ENCODE results near the gene ALG8. TPM values are rescaled to one million over a fixed set of nuclear protein-coding genes. Genes with fewer than 3 reads are reported as not detected.
A peak's percentile ranks its signal among the peaks of the same experiment; 100 is the strongest.

Gene ALG8
- total RNA-seq, 1 donor: 60.9 TPM

DNA sequence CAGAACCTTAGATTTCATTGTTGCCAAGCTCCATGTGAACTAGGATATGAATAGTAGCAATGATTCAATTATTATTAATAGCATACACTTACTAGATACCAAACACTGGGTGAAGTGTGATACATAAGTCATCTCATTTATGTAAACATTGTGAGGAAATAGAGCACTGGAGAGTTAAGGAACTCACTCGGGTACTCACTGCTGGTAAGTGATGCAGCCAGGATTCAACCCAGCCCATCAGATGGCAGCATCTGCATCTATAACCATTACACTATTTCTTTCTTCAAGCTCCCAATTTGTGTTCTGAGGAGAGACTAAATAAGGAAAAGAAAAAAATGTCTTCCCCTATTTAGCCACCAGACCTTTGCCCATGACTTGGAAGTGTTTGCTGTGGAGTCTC lies 10.2 kb upstream of the ALG8 start:
- TF ChIP-seq, protein P1, sequence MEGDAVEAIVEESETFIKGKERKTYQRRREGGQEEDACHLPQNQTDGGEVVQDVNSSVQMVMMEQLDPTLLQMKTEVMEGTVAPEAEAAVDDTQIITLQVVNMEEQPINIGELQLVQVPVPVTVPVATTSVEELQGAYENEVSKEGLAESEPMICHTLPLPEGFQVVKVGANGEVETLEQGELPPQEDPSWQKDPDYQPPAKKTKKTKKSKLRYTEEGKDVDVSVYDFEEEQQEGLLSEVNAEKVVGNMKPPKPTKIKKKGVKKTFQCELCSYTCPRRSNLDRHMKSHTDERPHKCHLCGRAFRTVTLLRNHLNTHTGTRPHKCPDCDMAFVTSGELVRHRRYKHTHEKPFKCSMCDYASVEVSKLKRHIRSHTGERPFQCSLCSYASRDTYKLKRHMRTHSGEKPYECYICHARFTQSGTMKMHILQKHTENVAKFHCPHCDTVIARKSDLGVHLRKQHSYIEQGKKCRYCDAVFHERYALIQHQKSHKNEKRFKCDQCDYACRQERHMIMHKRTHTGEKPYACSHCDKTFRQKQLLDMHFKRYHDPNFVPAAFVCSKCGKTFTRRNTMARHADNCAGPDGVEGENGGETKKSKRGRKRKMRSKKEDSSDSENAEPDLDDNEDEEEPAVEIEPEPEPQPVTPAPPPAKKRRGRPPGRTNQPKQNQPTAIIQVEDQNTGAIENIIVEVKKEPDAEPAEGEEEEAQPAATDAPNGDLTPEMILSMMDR (IDR thresholded peaks at IDR 0.05; ENCODE audit: insufficient read depth, low read depth, low read length): peak; percentile 38
- H3K4me3 ChIP-seq (ENCODE audit: low read depth, low read length): no peak overlapping the region
- DNase-seq (ENCODE audit: low read depth): peak; percentile 66

DNA sequence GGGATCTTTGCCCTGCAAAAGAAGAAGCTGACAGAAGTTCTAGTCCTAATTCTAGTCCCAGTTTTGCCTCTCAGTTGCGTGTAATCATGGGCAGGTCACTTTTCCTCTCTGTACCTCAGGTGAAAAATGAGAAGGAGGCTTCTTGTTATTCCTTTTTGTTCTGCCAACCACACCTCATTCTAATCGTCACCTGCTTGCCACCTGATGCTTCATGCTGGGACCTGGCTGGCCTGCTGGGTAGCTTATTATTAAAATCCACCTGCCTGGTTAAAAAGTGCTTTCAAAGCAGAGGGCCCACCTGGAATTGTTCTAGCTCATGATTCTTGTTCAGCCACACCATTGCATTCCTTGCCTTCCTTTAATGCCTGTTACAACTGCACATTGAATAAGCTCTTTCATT lies 8.4 kb upstream of the ALG8 start:
- TF ChIP-seq, protein P1 (IDR thresholded peaks at IDR 0.05; ENCODE audit: insufficient read depth, low read depth, low read length): no peak
- DNase-seq (ENCODE audit: low read depth): no peak
- H3K4me3 ChIP-seq (ENCODE audit: low read depth, low read length): no peak overlapping the region

DNA sequence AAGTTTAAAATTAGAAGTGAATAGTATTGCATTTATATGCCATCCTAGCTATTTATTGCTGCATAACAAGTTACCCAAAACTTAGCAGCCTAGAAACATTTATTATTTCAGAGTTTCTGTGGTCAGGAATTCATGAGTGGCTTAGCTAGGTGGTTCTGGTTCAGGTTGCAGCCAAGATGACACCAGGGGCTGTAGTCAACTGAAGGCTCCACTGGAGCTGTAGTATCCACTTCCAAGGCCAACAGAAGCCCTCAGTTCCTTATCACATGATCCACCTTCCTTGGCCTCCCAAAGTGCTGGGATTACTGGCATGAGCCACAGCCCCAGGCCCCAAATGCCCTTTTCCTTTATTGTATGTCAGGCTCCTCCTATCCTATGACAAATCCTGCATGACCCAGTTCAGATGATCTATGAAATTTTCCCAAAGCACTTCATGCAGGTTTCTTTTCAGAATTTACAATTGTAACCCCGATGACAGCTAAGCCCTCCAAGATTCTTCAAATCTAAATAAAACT lies 6.1 kb upstream of the ALG8 start:
- no peak for DNase-seq (ENCODE audit: low read depth)
- TF ChIP-seq, protein P1 (IDR thresholded peaks at IDR 0.05; ENCODE audit: insufficient read depth, low read depth, low read length): no peak
- no peak overlapping the region for H3K4me3 ChIP-seq (ENCODE audit: low read depth, low read length)

DNA sequence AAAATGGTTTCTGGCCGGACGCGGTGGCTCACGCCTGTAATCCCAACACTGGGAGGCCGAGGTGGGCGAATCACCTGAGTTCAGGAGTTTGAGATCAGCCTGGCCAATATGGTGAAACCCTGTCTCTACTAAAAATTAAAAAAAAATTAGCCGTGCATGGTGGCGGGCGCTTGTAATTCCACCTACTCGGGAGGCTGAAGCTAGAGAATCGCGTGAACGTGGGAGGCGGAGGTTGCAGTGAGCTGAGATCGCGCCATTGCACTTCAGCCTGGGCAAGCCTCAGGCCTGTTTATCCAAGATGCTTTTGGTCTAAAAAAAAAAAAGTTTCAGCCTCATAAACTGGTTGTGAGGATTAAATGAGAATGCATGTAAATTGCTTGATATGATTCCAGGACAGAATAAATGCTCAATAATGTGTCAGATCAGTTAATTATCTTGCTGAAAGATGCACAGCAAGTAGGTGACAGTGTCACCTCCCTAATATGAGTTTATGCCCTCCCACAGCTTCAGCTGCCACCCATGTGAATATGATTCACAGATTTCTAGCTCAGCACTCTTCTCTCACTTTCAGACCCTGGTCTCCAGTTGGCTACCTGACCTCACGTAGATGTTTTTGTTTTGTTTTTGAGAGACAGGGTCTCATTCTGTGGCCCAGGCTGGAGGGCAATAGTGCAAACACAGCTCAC lies 1.1 kb upstream of the ALG8 start:
- H3K4me3 ChIP-seq (ENCODE audit: low read depth, low read length): peak overlapping the region; percentile 86
- TF ChIP-seq, protein P1 (IDR thresholded peaks at IDR 0.05; ENCODE audit: insufficient read depth, low read depth, low read length): no peak
- peak; percentile 6 for DNase-seq (ENCODE audit: low read depth)

DNA sequence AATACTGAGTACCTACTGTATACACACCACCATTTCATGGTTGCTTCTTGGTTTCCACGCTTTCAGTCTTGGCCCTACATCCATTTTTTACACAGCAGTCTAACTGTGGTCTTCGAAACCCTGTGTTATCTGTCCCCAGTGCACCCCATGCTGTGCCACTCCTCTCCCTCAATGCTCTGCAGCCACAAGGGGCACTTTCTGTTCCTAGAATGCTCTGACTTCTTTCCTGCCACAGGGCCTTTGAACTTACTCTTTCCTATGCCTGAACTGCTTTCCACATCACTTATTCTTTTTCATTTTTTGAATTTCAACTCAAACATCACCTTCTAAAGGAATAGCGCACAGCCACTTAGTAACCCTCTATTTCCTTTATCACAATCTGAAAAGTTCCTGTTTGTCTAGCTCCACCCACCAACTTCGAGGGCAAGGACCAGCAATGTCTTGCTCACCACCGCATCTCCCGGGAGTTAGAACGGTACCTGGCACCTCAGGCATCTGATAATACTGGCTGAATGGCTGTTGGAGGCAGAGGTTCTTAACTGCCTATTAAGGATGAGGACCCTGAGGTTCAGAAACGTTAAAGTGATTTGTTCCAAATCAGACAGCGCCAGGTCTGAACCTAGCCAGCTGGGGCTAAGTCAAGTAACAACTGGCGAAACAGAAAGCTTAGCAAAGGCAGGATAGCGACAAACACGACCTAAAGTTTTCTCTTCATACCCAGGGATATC lies 568 bp downstream of the ALG8 start:
- TF ChIP-seq, protein P1 (IDR thresholded peaks at IDR 0.05; ENCODE audit: insufficient read depth, low read depth, low read length): no peak
- no peak for DNase-seq (ENCODE audit: low read depth)
- H3K4me3 ChIP-seq (ENCODE audit: low read depth, low read length): peak overlapping the region; percentile 86

DNA sequence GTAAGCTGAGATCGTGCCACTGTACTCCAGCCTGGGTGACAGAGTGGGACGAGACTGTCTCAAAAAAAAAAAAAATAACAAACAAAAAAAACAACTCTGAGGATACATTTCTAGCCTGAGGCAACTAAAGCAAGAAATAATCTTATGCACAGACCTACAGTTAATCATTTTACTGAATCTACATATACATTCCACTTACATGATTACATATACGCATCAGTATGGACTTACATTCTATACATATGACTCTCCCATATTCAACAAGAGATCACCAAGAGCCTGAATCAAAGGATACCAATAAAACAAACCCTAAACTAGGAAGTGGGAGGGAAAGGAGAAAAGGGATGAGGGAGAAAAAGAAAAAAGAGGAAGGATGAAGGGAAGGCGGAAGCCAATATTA lies 1.1 kb downstream of the ALG8 start:
- no peak for DNase-seq (ENCODE audit: low read depth)
- peak overlapping the region; percentile 86 for H3K4me3 ChIP-seq (ENCODE audit: low read depth, low read length)
- TF ChIP-seq, protein P1 (IDR thresholded peaks at IDR 0.05; ENCODE audit: insufficient read depth, low read depth, low read length): no peak

Data from fibroblast of villous mesenchyme (primary cell).